GM19193 (cell line): ENCODE data around the gene CRLF1.

ENCODE experiments used
- POLR2A ChIP-seq: IDR thresholded peaks from 4 replicates; pipeline ENCODE4 v1.6.1; 2011; ENCODE audit not compliant: insufficient read depth, insufficient read length; ENCODE audit errors: extremely low read depth

The CRLF1 gene

GRCh38 chr19:18605196-18605545 lies 1.4 kb downstream of the CRLF1 start:
- no peak for TF ChIP-seq POLR2A

- no peak for TF ChIP-seq POLR2A
Observed at GRCh38 chr19:18604820-18605159, 1.8 kb downstream of the CRLF1 start.

GRCh38 chr19:18603958-18604819 lies 2.4 kb downstream of the CRLF1 start:
- no peak for TF ChIP-seq POLR2A

- no peak for TF ChIP-seq POLR2A
Observed at GRCh38 chr19:18603255-18603957, 3.2 kb downstream of the CRLF1 start.

GRCh38 chr19:18601875-18602274 lies 4.7 kb downstream of the CRLF1 start:
- no peak for TF ChIP-seq POLR2A

- TF ChIP-seq POLR2A, result no peak
Observed at GRCh38 chr19:18599485-18599884, 7.1 kb downstream of the CRLF1 start.

GRCh38 chr19:18597809-18598660 lies 8.6 kb downstream of the CRLF1 start:
- no peak for TF ChIP-seq POLR2A

- TF ChIP-seq POLR2A, result no peak
Observed at GRCh38 chr19:18596752-18597157, 9.8 kb downstream of the CRLF1 start.

GRCh38 chr19:18595475-18595874 lies 11.1 kb downstream of the CRLF1 start:
- TF ChIP-seq POLR2A, result no peak

GRCh38 chr19:18594824-18595373 lies 11.7 kb downstream of the CRLF1 start:
- no peak for TF ChIP-seq POLR2A

GRCh38 chr19:18594096-18594823 lies 12.3 kb downstream of the CRLF1 start:
- TF ChIP-seq POLR2A, result no peak

- no peak for TF ChIP-seq POLR2A
Observed at GRCh38 chr19:18593367-18594095, 13.1 kb downstream of the CRLF1 start.

- TF ChIP-seq POLR2A, result no peak
Observed at GRCh38 chr19:18591735-18592385, 14.7 kb downstream of the CRLF1 start.
